ENCODE results near the gene HOXA7.

HOXA7 gene

DNA sequence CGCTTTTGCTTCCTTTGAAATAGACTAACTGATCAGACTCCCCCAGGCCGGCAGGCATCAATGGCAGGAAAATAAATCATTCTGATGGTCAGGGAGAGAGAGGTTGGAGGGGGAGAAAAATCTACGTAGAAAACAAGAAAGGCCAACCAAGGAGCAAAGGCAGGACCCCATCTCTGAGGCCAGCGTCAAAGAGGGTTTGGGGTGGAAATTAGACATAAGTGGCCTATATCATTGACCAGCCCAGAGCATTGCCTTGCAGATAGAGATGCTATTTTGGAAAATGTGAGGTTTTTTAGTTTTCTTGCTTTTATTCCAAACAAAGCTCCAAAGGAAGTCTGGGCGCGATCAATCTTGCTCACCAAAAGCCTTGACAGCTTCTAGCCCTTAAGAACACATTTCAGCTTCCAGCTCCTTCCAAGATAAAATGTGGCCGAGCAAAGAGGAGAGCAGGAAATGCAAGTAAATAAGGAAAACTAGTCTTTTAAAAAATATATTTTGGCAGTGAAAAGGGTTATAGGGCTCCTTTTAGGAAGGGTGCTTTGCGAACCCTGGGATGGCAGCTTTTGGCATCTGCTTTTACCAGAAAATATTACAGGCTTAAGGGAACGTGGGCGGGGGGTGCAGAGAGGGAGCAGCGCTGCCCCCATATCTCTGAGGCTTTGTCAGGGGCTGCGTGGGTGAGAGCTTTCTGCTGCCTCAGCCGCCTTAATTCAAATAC is 52.0 kb downstream of the HOXA7 start:
- no peak for DNase-seq
